HG03520 (cell line): ENCODE results near the gene SLC25A20.
A peak's percentile ranks its signal among the peaks of the same experiment; 100 is the strongest.
"Not testable (repeated sequence)": the region's sequence is repeated elsewhere in the genome, so short reads cannot be mapped to it uniquely, and the experiment has no call there.

Experiments used
- ATAC-seq: cut with Tn5 transposase; IDR thresholded peaks from one replicate; pipeline ENCODE4 v1.9.1; 2021; ENCODE audit warnings: mild to moderate bottlenecking, moderate library complexity; ENCODE audit not compliant: unreplicated experiment

Gene SLC25A20

GRCh38 chr3:48898383-48899234 is at the start of gene SLC25A20:
Gene SLC25A20 (minus strand): TSS chr3:48898882. CDS start chr3:48898794, 88 bp downstream.
- peak; percentile 85 for ATAC-seq

- ATAC-seq, result no peak
Measured at GRCh38 chr3:48945891-48946549, 47.3 kb upstream of the SLC25A20 start.

- ATAC-seq, result no peak
Measured at GRCh38 chr3:48945432-48945831, 46.8 kb upstream of the SLC25A20 start.

- no peak for ATAC-seq
Measured at GRCh38 chr3:48938689-48939088, 40.0 kb upstream of the SLC25A20 start.

- no peak for ATAC-seq
Measured at GRCh38 chr3:48938156-48938555, 39.5 kb upstream of the SLC25A20 start.

GRCh38 chr3:48935530-48935929 is 36.8 kb upstream of the SLC25A20 start:
- no peak for ATAC-seq

- no peak for ATAC-seq
Measured at GRCh38 chr3:48934333-48934991, 35.8 kb upstream of the SLC25A20 start.

- no peak for ATAC-seq
Measured at GRCh38 chr3:48931944-48932580, 33.4 kb upstream of the SLC25A20 start.

- ATAC-seq, result no peak
Measured at GRCh38 chr3:48930590-48930989, 31.9 kb upstream of the SLC25A20 start.

GRCh38 chr3:48929358-48930035 is 30.8 kb upstream of the SLC25A20 start:
- no peak for ATAC-seq

- no peak for ATAC-seq
Measured at GRCh38 chr3:48928679-48929078, 30.0 kb upstream of the SLC25A20 start.

GRCh38 chr3:48927928-48928327 is 29.2 kb upstream of the SLC25A20 start:
- ATAC-seq, result no peak

GRCh38 chr3:48926425-48927392 is 28.0 kb upstream of the SLC25A20 start:
- no peak for ATAC-seq

- ATAC-seq, result peak; percentile 17
Measured at GRCh38 chr3:48919215-48920138, 20.8 kb upstream of the SLC25A20 start.

GRCh38 chr3:48918388-48919214 is 19.9 kb upstream of the SLC25A20 start, which contains the start of gene ARIH2:
Gene ARIH2 (plus strand): TSS chr3:48918842. CDS start chr3:48927559, 8,717 bp downstream.
- ATAC-seq, result peak; percentile 81

GRCh38 chr3:48915296-48915695 is 16.6 kb upstream of the SLC25A20 start:
- ATAC-seq, result no peak

- not testable (repeated sequence) for ATAC-seq
Measured at GRCh38 chr3:48907026-48907425, 8.3 kb upstream of the SLC25A20 start.
